GM12864 (cell line): ENCODE results near the gene MED26.

Experiments used
- DNase-seq: peaks from one replicate; pipeline ENCODE4 v3.0.0-alpha.2; 2011; ENCODE audit warnings: low read depth
- H3K4me3 ChIP-seq: 2 replicates; pipeline ENCODE4 v1.5.1; 2011; ENCODE audit warnings: mild to moderate bottlenecking, low read depth, low read length, control low read depth
- TF ChIP-seq, protein P1 (sequence below): IDR thresholded peaks from 2 replicates; pipeline ENCODE4 v1.5.1; 2011; ENCODE audit warnings: low read depth, mild to moderate bottlenecking, moderate library complexity, low read length, control low read depth, inconsistent platforms; ENCODE audit errors: missing control alignments

The MED26 gene

DNA sequence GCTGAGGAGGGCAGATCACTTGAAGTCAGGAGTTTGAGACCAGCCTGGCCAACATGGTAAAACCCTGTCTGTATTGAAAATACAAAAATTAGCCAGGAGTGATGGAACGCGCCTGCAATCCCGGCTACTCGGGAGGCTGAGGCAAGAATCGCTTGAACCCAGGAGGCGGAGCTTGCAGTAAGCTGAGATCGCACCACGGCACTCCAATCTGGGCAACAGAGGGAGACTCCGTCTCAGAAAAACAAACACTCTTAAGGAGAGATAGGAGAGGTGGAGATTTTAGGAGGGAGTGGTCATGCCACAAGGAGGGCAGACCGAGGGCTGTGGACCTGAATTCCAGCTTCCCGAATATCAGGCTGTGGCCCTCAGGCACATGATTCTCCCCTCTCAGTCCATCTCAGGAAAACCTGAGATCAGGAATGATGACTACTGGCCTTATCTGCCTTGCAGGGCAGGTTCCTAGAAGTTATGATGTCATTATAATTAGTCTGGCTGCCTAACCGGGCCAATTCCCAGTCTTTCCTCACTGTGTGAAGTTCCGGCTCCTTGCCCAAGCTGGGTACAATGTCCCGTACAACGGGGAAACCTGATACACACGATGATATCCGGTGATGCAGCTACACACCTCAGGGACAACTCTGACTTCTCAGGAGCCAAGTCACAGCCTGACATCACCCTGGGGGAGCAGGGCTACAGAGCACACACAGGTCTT is 58.2 kb downstream of the MED26 start:
- no peak for DNase-seq
- H3K4me3 ChIP-seq, result no peak overlapping the region
- TF ChIP-seq, protein P1, sequence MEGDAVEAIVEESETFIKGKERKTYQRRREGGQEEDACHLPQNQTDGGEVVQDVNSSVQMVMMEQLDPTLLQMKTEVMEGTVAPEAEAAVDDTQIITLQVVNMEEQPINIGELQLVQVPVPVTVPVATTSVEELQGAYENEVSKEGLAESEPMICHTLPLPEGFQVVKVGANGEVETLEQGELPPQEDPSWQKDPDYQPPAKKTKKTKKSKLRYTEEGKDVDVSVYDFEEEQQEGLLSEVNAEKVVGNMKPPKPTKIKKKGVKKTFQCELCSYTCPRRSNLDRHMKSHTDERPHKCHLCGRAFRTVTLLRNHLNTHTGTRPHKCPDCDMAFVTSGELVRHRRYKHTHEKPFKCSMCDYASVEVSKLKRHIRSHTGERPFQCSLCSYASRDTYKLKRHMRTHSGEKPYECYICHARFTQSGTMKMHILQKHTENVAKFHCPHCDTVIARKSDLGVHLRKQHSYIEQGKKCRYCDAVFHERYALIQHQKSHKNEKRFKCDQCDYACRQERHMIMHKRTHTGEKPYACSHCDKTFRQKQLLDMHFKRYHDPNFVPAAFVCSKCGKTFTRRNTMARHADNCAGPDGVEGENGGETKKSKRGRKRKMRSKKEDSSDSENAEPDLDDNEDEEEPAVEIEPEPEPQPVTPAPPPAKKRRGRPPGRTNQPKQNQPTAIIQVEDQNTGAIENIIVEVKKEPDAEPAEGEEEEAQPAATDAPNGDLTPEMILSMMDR, result no peak

DNA sequence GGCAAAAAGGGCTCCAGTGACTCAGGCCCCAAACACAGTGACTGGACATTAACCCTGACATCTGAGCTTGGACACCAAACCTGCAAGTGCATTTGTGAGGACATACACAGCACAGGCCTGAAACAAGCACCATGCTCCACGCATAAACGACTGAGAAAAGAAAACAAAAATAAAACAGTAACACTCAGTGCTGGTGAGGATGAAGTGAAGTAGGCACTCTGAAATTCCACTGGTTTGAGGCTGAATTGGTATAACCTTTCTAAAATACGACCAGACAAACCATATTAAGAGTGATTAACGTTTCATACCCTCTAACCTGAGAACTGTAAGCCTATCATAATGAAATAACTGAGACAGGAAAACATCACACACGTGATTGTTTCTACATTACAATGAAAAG is 61.3 kb downstream of the MED26 start:
- no peak for DNase-seq
- TF ChIP-seq, protein P1, result no peak
- H3K4me3 ChIP-seq, result no peak overlapping the region

DNA sequence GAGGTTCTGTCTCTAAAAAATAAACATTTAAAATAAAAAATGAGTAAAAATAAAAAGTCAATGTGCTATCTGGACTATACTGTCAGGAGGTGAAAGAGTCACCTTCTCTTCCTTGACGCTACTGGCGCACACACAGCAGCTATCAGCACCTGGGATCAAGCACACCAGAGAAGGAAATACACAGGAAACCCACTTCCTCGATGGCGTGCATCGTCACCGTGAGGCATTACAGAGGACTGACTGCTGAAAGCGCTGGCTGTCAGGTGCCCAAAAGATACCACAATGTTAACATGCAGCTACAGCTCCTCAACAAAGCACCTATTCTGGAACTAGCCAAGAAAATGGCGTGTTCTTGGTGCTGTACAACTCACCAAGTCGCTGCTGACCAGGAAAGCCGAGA is 61.8 kb downstream of the MED26 start:
- TF ChIP-seq, protein P1, result no peak
- no peak overlapping the region for H3K4me3 ChIP-seq
- DNase-seq, result no peak

DNA sequence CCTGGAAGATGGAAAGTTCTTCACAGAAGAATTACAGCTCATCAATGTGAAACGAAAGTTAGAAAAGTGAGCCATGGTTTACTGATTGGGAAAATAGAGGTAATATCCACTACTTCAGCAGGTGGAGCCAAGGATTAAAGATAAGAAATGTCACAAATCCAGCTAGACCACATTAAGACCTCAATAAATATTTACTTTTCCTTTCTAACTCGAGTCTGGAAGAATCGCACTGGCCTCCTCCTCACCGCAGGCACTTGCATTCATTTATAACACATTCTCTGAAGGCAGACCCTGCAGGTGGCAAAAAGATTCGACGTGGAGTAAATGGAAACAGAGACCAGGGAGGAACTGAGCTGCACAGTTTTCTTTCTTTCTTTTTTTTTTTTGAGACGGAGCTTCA is 63.2 kb downstream of the MED26 start:
- no peak overlapping the region for H3K4me3 ChIP-seq
- DNase-seq, result no peak
- TF ChIP-seq, protein P1, result no peak

DNA sequence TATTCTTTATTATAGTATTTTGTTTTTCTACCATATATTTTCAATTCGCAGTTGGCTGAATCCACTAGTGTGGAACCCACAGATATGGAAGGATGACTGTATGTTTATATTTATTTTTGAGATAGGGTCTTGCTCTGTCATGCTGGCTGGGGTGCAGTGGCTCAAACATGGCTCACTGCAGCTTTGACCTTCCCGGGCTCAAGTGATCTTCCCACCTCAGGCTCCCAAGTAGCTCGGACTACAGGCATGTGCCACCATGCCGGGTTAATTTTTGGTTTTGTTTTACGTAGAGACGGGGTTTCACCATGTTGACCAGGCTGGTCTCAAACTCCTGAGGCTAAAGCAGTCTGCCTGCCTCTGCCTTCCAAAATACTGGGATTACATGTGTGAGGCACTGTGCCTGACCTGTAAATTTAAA is 65.4 kb downstream of the MED26 start:
- H3K4me3 ChIP-seq, result no peak overlapping the region
- TF ChIP-seq, protein P1, result no peak
- DNase-seq, result no peak

DNA sequence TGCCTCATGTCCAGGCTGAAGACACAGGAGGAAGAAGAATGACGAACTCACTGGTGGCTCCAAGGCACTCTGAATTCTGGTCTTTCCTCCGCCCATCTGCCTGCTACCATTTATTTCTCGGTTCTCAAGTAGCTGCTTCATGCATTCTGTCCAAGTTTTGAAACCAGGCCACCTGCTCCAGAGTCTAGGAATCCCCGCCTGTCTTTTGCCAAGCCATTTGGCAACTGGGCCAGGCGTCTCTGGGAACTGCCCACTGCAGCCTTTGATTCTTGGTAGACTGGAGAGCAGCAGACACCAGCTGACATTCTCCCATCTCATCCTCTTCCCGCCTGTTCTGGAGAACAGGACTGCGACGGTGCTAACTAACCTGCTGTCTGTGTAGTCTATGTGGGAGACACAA is 66.6 kb downstream of the MED26 start:
- TF ChIP-seq, protein P1, result no peak
- no peak overlapping the region for H3K4me3 ChIP-seq
- DNase-seq, result no peak

DNA sequence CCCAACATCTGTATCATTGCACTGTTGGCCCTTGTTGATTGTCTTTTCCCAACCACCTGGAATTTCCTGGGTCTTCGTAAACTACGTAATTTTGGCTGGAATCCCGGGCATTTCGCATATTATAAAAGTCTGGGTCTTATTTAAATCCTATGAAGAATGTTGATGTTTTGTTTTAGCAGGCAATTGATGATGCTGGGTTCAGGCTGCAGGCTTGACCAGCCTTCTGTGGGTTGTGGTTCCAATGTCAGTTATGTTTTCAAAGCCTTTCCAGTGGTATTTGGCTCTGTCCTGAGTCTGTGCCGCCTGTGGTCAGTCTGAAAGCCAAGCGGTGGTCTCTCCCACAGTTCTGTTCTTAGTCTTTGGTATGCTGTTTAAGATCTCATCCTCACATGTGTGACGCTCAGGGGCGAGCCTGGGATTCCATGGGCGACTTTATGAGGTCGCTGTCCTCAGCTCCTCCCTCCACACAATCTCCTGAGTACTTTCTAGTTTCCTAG is 68.2 kb downstream of the MED26 start:
- no peak overlapping the region for H3K4me3 ChIP-seq
- DNase-seq, result no peak
- TF ChIP-seq, protein P1, result no peak
